Right lung (tissue), 5 donors: Measurements from ENCODE around the gene ZNF670. TPM values are rescaled to one million over a fixed set of nuclear protein-coding genes. Genes with fewer than 3 reads are reported as not detected.
A peak's percentile ranks its signal among the peaks of the same experiment; 100 is the strongest.

Source experiments
- DNase-seq, 2 donors: peaks; one replicate each; pipeline ENCODE4 v3.0.0-alpha.2; 2013
- polyA plus RNA-seq, 5 donors: library from polyadenylated mRNA; unstranded; fragments of 120-200 nt; gene quantifications; one replicate each; pipeline versions ENCODE4 v1.2.1 to v1.2.3, GENCODE V29; 2013; ENCODE audit warnings: inconsistent platforms in 1 of 5, low replicate concordance in 1 of 5; ENCODE audit not compliant: insufficient read length in 5 of 5, insufficient read depth in 1 of 5

Gene ZNF670
- polyA plus RNA-seq, 5 donors, result 4.8 to 8.4 (median 5.5) TPM

DNA sequence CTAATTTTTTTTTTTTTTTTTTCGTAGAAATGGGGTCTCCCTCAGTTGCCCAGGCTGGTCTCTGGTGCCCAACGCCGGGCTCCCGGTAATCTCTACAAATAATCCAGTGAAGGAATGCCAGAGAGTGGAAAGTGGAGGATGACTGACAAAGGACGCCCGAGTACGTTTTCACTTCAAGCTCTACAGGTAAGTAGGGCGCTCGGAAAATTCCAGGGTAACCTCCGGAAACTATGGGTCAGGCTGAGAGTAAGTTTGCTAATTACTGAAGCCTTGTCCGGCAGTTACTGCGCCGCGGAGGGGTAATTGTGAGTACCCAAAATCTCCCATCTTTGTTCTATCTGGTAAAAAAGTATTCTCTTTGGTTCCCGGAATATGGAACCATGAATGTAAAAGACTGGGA lies 27.4 kb upstream of the ZNF670 start:
- no peak for DNase-seq

- DNase-seq, result no peak
These were observed 26.4 kb upstream of the ZNF670 start for GRCh38 chr1:247104965-247105364.

GRCh38 chr1:247103859-247104591 lies 25.4 kb upstream of the ZNF670 start, which contains the start of gene ZNF669:
TSS of gene ZNF669 (minus strand) at chr1:247104356. CDS start at chr1:247104199, 157 bp downstream.
- DNase-seq, result peak; percentile 93

GRCh38 chr1:247102381-247102780 lies 23.8 kb upstream of the ZNF670 start:
- no peak for DNase-seq

DNA sequence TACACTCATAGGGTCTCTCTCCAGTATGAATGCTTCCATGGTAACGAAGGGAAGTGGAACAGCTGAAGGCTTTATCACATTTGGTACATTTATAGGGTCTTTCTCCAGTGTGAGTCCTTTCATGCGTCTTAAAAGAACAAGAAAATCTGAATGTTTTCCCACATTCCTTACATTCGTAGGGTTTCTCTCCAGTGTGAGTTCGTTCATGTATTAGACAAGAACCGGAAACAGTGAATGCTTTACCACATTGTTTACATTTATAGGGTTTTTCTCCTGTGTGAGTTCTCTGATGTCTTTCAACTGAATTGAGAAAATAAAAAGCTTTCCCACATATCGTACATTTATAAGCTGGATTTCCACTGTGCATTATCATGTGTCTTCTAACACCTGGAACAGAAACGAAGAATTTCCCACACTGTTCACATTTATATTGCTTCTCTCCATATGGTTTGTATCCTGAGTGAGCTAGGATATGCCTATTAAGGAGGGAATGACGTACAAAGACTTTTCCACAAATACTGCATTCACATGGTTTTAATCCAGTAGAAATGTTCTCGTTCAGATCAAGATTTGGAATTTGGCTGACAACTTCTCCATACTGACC lies 22.2 kb upstream of the ZNF670 start:
- no peak for DNase-seq

- no peak for DNase-seq
These were observed 18.3 kb upstream of the ZNF670 start for GRCh38 chr1:247096958-247097357.

GRCh38 chr1:247096544-247096943 lies 17.9 kb upstream of the ZNF670 start:
- DNase-seq, result no peak

DNA sequence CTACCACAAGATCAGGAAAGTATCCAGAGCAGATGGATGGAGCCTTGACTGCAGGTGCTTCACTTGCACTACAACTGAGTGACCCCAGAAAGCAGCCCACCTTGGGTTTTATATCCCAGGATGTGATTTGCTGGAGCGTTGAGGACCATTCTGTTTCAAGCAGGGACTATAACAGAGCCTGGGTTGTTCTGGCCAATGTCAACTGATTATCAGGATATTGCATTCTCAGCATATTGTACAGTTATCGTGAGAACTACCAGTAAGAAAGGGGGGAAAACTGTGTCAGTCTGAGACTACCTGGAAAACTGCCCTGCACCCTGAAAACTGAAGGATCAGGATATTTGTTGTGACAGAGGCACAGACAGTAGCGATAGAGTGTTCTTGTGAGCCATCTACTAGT lies 17.5 kb upstream of the ZNF670 start:
- no peak for DNase-seq

DNA sequence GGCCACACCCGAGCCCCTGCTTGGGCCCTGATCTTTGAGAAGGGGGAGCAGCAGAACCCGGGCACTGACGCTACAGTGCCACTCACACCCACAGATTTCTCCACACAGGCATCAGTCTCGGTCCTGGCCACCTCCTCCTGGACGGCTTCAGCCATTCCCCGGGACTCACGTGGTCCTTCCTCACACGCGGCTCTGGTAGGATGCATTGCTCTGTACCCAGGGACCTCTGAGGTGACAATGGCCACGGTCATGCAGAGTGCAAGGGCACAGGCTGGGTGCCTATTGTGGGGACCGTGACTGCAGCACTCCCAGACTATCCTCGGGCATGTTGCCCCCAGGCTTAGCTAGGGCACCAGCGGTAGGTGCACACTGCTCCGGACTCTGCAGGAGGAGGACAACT lies 11.8 kb upstream of the ZNF670 start:
- DNase-seq, result no peak

GRCh38 chr1:247089616-247090375 lies 11.2 kb upstream of the ZNF670 start:
- no peak for DNase-seq

DNA sequence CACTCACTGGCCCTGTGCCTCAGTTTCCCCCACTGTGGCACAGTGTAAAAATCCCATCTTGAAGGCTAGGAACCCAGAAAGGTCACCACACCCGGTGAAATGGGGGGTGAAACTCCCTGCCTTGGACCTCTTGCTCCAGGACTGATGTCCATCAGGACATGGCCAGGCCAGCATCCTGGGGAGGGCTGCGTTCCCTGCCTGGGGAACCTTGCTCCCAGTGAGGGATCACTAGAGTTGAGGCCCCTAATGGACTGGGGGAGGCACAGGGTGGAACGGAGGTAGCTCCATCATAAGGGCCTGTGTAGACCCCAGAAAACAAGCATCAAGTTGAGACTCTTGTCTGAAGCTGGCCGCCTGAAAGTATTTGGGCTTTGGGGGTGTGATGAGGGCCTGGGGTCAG lies 10.4 kb upstream of the ZNF670 start:
- no peak for DNase-seq

DNA sequence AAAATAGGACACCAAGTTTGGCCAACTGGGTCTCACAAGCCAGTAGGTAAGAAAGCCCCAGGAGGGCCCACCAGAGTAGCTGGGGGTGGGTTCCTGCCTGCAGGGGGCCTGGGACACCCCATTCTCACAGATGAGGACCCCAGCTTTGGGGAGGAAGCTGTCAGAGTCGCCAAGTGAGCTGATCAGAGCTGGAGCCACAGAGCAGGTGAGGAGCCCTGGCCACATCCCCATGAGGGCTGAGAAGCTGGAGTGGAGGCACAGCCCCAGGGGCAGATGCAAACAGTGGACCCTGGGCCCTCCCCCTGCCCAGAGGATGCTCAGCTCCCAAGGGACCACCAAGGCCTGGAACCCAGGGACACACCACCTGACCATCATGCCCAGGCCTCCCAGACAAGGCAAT lies 8.6 kb upstream of the ZNF670 start:
- no peak for DNase-seq

GRCh38 chr1:247085310-247085709 lies 6.7 kb upstream of the ZNF670 start:
- no peak for DNase-seq

DNA sequence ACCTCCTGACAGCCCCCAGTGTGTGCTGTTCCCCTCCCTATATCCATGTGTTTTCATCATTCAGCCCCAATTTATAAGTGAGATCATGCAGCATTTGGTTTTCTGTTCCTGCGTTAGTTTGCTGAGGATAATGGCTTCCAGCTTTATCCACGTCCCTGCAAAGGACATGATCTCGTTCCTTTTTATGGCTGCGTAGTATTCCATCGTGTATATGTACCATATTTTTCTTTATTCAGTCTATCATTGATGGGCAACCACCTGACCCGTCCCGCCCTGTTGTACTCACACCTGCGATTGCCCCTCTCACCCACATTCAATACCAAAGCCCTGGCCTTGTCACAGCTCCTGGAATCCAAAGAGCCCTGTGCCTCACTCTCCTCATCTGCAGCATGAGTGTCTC lies 6.2 kb upstream of the ZNF670 start:
- no peak for DNase-seq

- DNase-seq, result no peak
These were observed 697 bp upstream of the ZNF670 start for GRCh38 chr1:247079141-247079874.

GRCh38 chr1:247077876-247078257 lies 744 bp downstream of the ZNF670 start:
- DNase-seq, result peak in 1 of 2 donors; percentile 2

GRCh38 chr1:247077213-247077612 lies 1.4 kb downstream of the ZNF670 start:
- DNase-seq, result no peak

DNA sequence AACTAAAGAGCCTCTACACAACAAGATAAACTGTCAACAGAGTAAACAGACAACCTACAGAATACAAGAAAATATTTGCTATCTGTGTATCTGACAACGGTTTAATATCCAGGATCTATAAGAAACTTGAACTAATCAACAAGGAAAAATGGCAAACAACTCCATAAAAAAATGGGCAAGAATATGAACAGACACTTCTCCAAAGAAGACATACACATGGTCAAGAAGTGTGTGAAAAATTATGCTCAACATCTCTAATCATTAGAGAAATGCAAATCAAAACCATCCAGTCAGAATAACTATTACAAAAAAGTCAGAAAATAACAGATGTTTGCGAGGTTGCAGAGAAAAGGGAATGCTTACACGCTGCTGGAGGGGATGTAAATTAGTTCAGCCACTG lies 8.0 kb downstream of the ZNF670 start:
- no peak for DNase-seq

DNA sequence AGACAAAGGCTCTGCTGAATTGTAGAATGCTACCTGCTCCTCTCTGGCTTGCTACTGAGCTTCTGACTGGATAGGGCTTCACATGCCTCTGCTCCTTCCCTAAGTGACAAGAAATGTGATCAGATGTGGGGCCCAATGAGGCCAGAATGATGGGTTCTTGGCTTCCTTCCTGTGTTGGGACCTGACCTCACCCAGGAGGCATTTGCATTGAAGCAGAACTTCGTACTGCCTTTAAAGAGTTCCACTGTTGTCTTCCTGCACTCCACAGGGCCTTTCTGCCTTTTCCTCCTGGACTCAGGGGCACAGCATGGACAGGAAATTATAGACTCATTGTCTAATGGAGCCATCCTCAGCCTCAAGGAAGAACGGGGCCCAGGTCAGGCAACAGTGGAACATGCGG lies 14.3 kb downstream of the ZNF670 start:
- no peak for DNase-seq

DNA sequence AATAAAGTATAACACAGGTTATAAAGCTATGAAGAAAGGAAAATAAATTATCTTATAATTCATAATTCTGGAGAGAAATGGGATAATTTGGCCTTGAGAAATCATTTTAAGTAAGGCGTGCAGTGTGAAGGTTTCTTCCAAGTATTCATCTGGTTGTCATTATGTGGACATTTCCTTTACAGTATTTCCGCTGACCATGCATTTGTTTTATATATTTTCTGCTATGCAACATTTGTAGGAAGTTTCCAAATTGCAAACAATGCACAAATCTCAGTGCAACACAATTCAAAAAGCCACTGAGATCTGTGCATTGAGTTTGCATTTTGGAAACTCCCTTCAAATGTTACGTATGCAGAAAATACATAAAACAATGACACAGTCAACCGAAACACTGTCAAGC lies 17.8 kb downstream of the ZNF670 start:
- no peak for DNase-seq

- no peak for DNase-seq
These were observed 22.5 kb downstream of the ZNF670 start for GRCh38 chr1:247056071-247056470.

DNA sequence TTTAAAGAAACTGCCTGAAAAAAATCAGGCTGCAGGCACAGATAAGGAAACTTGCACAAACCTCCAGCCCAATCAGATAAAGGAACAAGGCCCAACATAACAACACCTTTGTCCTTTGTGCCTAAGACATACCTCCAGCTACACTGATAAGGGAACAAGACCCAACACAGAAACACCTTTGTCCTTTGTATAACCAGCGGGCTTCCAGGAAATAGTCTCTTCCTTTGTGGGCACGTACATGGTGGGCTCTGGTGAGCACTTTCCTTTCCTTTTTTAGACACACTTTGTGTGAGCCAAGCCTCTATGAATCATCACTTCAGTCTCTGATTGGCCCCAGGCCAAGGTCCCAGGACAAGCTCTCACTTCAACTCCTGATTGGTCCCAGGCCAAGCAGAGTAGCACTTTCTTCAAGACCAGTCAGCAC lies 23.6 kb downstream of the ZNF670 start:
- no peak for DNase-seq
